CD4-positive, alpha-beta T cell treated with Interleukin-1 beta for 1 hour (primary cell): Measurements from ENCODE around the gene GNA12.
"Not testable (repeated sequence)": the region's sequence is repeated elsewhere in the genome, so short reads cannot be mapped to it uniquely, and the experiment has no call there.

Experiments used
- DNase-seq, 2 donors: peaks; one replicate each; pipeline ENCODE4 v3.0.0-alpha.2; 2020 to 2022

The GNA12 gene

DNA sequence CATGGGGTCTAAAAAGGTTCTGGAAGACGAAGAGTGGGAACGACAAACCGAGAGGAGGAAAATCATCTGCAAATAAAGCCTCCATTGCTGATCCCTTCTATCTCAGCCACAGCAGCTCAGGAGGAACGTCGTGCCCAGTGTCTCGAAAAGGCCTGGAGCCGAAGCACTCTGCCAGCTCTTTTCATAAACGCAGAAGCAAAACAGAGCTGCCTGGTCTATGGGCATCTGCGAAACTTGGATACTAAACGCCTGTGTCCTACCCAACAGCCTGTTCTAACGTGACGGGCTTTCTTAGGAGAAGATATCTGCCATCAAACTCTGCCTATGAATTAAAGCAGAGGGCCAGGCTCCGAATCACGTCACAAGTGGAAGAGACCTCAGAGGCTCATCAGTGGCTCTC lies 68.7 kb downstream of the GNA12 start:
- no peak for DNase-seq

DNA sequence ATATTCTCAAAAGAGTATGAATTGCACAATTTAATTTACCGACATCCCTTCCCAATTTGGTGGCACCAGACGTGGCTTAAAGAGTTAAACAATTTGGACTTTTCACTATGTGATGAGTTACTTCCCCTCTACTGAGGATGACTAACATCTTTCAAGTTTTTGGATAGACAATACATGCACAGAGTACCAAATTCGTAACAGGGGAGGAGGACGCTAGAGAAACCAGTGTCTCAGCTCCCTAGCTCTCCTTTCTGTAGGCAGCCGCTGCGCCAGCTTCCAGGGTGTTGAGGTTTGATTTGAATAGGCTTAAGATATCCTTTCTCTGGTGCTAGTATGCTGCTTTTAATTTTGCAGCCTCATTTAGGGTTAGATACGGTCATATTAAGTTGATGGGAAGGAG lies 69.2 kb downstream of the GNA12 start:
- DNase-seq: no peak

DNA sequence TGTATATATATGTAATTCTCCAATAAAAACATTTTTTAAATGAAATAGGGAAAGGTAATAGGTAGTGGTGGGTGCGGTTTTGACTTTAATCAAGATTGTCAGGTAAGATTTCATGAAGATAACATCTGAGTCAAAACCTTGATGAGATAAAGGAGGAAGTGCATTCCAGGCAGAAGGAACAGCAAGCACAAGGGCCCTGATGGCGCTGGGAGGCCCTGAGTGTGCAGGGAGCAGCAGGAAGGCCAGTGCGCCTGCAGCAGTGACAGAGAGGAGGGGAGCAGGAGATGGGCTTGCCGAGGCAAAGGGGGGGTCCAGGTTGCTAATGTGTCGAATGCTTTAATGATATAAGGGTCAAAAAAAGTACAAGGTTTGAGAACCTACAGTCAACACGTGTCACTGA lies 69.8 kb downstream of the GNA12 start:
- DNase-seq: no peak

DNA sequence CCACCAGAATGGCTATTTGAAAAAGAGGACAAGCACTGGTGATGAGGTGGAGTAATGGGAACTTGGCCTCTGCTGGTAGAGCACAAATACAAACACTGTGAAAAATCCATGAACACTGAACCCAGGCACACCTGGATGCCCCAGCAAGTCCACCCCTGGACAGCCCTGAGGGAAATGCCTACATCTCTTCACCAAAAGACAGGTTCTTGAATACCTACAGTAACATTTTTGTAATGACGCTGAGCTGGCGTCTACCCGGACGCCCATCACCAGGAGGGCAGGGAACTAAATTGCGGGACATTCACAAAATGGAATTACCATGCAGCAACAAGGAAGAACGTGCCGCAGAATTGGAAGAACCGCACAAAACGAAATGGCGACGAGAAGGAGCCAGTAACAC lies 70.5 kb downstream of the GNA12 start:
- DNase-seq: no peak

DNA sequence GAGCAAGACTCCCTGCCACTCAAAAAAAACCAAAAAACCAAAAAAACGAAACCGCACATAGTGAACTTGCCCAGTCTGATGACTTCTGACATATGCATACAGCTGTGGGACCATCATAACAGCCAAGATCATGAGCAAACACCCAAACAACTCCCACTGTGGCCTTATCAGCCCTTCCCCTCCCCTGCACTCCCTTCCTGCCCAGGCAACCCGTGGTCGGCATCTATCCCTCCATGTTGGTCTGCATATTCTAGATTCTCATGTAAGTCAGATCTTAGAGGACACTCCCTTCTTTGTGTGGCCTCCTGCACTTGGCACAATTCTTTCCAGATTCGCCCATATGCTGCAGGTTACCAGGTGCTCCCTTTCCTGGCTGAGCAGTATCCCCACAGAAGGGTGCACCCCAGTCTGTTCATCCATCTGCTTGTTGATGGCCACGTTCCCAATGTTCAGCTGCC lies 72.8 kb downstream of the GNA12 start:
- DNase-seq: no peak

DNA sequence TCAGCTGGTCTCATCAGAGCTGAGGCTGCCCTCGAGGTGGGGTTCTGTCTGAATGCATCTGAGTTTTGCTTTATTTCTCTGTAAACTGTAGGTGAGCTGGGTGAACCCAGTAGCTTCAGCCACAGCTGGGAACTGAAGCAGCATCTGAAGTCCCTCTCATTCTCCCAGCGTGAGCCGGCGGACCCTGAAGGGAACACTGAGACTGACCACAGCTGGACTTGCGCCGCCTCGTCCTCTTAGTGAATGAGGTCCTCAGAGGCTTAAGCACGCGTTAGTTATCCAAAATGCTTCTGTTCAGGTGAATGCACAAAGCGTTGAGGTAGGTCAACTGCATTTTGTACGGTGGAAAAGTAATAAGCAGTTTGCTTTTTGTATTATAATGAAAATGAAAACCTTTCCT lies 79.5 kb downstream of the GNA12 start:
- no peak for DNase-seq

DNA sequence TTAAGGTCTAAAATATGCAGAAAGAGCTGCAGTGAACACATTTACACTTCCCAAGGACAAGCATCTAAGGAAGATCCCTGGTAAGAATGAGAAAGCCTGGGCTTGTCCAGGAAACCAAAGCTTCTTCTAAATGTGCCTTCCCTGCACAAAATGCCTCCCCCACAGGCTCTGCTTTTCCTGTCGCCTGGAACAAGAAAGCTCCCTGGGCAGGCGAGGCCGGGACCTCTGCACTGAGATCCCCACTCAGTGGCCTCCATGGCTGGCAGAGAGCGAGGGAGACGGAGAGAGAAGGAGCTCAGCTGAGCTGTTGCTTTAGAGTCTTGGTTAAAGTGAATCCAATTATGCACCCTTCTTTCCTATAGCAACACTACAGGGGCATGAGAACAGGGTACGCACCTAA lies 80.5 kb downstream of the GNA12 start:
- no peak for DNase-seq

DNA sequence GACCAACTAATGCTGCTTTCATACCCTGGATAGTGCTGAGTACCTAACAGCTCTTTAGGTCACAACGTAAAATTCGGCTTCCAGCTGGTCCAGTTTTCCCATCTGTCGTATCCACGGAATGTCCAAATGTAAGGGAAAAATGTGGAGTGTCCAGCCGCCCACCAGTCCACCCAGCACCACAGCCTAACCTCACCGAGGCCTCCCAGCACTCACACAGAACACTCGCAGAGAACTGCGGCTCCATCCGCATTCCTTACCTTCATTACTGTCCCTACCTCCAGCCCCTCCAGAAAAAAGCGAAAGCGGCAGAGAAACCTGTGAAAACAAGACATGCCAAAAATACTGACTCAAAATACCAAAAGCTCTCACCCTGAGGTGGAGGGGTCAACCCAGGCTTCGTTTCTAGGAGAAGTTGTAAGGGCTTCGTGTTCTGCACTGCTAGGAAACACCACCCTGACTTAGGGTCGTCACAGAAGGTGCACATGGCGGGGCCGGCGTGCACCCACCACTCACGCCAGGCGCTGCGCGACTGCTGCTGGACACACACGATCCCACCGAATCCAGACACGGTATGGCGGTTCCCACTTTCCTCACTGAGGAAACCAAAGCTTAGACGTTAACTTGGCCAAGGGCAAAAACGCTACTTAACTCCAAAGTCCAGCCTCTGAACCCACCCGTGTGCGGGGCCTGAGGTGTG lies 82.2 kb downstream of the GNA12 start:
- no peak for DNase-seq

DNA sequence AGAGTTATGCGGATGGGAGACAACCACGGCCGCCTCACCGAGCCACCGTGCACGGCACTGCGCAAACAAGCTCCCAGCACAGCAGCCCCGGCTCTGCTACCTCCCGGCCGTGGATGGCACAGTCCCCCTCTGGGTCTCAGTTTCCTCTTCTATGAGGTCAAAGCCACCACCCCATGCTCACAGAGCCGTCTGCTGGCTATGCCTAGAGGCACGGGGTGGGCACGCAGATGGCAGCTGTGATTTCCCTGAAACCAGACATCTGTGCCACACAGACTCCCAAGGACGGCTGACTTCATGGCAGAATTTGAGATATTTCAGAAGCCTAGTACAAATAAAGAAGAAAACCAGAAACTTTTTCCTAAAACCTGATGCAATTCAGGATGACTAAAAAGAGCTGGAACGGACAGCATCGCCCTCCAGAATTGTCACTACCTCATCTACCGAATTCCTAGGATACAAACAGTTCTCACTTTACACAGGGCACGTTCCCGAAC lies 82.9 kb downstream of the GNA12 start:
- DNase-seq: no peak

DNA sequence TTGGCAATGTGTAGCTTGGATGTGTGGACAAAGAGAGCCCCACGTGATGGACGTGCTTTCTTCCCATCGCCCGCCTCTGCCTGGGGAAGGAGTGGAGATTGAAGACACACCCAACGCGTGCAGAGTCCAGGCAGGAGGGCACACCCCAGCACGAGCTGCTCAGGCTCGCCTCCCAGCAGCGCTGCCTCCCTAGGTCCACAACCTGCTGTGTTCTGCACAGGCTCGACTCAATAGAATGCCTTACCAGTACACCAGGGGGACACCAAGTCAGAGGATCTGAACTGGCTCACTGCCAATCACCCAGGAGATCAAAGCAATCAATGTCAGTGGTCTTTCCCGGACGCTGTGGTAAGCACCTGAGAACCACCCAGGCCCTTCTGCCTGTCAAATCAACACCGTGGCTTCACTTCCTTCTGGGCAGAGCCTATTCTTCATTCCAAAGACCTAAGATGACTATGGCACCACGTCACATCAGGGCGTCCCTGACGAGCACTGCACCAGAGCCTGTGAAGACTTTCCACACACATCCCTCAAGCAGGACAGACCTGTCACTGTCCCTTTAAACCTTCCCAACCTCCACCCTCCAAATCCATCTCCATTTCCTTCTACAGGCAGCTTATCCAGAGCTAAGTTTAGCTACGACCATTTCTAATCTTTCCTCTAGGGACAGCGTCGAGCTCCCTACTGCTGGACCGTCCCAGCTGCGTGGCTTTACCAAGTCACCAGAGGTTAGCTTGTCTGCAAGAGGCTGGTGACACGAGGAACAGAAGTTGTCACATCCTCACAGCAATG lies 83.8 kb downstream of the GNA12 start:
- peak; percentile 16 to 42 for DNase-seq

DNA sequence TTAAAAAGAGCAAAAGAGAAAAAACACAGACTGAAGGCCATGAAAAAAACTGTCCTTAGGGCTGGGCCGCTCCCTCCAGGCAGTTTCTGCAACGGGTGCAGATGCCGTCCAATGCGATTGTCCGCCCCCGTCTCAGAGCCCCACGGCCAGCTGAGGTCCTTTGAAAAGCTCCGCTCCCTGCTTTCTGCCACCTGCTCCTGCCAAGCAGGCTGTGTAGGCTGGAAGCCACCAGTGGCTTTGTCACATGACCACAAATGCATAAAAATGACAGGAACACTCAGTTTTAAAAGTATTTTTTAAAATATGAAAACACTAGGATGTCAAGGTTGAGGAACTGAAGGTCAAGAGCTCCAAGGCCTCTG lies 84.4 kb downstream of the GNA12 start:
- DNase-seq: no peak

DNA sequence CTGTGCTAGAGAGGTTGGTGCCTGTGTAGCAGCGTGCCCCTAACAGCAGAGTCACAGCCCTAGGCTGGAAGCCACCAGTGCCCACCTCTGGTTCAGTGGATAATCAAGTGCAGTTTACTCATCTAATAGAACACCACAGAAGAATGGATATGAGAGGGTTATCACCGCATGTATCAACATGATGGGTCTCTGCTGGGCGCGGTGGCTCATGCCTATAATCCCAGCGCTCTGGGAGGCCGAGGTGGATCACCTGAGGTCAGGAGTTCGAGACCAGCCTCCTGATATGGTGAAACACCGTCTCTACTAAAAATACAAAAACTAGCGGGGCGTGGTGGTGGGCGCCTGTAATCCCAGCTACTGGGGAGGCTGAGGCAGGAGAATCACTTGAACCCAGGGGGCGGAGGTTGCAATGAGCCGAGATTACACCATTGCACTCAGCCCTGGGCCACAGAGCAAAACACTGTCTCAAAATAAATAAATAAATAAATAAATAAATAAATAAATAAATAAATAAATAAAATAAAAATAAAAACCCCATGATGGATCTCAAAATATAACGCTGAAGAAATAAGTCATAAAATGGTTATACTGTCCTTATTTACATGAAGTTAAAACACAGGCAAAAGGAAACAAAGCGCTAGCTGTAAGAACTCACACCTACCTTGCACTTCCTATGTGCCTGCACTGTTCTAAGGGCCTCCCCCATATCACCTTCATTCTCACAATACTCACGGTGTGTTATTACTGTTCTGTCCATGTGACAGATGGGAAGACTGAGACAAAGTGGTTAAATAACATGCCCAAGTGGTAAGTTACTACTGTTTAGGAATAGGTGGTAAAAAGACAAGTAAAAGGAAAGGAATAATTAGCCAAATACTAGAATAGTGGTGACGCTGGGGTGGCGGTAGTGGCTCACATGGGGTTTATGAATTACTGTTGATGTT lies 85.2 kb downstream of the GNA12 start:
- DNase-seq: no peak

DNA sequence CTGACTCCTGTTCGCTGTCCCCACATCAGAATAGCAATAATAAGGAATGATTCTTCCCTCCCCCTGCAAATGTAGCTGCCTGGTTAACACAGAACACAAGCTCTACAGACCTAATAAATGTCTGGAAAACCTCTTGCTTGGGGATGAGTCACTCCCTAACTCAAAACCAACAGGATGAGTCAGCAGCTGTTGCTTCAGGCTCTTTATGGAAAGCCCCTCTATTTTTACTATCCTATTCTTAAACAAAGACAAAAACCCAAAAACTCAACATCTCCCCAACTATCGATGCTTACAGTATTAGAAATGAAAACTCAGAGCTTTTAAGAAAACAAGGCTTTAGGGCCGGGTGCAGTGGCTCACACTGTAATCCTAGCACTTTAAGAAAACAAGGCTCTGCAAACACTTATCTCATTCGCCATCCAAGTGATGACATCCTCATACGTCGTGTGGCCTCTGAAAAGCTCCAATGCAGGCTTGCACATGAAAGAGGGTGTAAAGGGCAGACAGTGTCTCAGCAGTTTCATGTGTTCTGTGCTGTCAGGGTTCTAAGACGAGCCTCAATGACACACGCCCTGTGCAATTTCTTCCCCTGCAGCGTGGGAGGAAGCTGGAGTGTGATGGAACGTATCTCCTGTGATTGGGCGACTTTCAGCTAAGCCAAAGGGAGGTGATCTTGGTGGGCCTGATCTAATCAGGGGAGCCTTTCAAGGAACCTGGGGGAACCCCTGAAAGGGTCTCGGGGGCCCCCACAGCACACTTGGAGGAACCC lies 86.0 kb downstream of the GNA12 start:
- peak; percentile 25 to 69 for DNase-seq

DNA sequence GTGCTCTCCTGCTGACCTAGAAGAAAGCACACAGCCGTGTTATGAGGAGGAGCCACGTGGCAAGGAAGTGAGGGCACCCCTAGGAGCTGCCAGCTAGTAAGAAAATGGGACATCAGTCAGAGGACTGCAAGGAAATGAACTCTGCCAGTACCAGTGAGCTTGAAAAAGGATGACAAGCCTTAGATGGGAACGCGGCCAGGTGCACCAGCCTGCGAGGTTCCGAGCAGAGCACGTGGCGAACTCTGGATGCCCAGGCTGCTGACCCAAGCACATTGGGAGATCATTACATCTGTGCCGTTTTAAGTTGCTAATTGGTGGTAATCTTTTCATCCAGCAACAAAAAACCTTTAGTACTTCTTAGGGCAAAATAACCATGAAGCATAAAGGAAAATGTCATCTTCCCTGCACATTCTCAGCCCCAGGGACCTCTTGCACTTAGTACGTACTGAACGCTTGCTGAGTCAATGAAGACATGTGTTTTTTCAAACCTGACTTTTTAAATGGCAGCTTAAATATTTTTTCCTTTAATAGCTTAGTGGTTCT lies 86.7 kb downstream of the GNA12 start:
- DNase-seq: no peak

DNA sequence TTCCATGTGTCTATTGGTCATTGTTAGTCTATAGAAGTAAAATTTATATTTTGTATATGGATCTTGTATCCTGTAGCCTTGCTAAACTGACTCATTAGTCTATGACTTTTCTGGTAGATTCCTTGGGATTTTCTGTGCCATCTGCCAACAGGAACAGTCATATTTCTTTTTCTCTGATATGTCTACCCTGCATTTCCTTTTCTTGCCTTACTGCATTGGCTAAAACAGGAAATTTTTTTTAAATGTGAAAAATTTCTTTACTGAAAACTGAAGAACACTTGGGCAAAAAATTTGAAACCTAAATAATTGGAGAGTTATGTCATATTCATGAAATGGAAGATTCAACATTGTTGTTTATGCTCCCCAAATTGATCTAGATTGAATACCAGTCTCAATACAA lies 88.6 kb downstream of the GNA12 start:
- no peak for DNase-seq

DNA sequence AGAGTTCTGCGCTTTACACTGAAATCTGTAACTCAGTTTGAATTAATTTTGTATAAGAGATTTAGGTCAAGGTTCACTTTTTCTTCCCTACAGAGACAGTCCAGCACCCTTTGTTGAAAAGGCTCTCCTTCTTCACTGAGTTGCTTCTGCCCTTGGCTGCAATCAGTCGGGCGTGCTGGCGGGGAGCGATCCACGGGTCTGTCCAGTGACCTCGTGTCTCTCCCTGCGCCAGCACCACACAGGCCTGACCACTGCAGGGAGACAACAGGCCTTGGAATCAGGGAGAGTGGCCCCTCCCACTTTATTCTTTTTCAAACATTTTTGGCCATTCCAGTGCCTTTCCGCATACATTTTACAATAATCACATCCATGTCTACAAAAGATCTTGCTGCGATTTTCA lies 89.2 kb downstream of the GNA12 start:
- DNase-seq: no peak

DNA sequence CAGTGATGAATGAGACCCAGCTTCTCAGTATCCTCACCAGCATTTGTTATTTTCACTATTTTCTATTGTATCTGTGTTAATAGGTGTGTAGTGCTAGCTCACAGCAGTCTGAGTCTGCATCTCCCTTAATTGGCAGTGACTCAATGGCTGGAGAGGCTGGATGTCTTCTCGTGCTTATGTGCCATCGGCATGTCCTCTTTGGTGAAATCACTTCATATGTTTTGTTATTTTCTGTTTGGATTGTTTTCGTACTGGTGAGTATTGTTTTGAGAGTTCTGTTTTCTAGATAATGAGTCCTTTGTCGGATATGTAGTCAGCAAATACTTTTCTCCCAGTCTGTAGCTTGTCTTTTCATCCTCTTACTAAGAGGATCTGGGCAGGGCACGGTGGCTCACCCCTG lies 90.0 kb downstream of the GNA12 start:
- no peak for DNase-seq

DNA sequence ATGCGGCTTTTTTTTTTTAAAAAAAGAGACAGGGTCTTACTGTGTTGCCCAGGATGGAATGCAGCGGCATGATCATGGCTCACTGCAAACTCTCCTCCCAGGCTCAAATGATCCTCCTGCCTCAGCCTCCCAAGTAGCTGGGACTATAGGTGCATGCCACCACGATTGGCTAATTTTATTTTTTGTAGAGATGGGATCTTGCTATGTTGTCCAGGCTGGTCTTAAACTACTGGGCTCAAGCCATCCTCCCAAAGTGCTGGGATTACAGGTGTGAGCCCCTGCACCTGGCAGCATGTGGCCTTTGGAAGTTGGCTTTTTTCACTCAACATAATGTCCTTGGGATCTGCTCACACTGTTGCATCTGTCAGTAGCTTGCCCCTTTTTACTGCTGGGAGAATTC lies 91.0 kb downstream of the GNA12 start:
- no peak for DNase-seq

DNA sequence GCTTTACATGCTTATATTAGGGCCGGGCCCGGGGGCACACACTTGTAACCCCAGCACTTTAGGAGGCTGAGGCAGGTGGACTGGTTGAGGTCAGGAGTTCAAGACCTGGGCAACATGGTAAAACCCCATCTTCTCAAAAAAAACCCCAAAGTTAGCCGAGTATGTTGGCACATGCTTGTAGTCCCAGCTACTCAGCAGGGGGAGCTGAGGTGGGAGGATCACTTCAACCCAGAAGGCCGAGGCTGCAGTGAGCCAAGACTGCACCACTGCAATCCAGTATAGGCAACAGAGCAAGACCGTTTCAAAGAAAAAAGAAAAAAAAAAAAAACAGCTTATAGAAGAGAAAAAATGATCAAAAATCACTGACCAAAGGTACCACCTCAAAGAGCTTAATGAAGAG lies 93.0 kb downstream of the GNA12 start:
- DNase-seq: no peak

DNA sequence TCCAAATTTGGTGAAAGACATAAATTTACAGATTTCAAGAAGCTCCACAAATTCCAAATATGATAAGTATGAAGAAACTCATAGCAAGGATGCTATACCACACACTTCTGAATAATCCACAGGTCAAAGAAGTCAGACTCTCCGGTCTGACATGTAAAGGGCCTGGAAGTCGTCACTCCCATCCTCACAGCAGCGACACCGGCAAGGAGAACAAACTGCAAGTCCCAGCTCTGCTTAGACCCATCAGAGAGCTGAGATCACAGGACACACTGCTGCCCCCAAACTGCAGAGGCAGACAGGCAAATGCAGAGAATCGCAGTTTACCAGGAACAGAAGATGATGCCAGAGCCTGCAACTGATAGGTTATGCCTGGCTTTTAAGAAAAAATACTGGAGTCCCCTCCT lies 94.1 kb downstream of the GNA12 start:
- DNase-seq: no peak

DNA sequence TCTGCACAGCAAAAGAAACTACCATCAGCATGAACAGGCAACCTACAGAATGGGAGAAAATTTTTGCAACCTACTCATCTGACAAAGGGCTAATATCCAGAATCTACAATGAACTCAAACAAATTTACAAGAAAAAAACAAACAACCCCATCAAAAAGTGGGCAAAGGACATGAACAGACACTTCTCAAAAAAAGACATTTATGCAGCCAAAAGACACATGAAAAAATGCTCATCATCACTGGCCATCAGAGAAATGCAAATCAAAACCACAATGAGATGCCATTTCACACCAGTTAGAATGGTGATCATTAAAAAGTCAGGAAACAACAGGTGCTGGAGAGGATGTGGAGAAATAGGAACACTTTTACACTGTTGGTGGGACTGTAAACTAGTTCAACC lies 95.4 kb downstream of the GNA12 start:
- DNase-seq: not testable (repeated sequence)

DNA sequence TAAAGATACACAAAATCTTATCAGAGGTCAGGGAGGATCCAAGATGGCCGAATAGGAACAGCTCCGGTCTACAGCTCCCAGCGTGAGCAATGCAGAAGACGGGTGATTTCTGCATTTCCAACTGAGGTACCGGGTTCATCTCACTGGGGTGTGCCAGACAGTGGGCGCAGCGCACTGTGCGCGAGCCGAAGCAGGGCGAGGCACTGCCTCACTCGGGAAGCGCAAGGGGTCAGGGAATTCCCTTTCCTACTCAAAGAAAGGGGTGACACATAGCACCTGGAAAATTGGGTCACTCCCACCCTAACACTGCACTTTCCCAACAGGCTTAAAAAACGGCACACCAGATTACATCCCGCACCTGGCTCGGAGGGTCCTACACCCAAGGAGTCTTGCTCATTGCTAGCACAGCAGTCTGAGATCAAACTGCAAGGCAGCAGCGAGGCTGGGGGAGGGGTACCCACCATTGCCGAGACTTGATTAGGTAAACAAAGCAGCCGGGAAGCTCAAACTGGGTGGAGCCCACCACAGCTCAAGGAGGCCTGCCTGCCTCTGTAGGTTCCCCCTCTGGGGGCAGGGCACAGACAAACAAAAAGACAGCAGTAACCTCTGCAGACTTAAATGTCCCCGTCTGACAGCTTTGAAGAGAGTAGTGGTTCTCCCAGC lies 100.5 kb downstream of the GNA12 start:
- DNase-seq: not testable (repeated sequence)
